ENCODE results near the gene HMCN2. TPM values are rescaled to one million over a fixed set of nuclear protein-coding genes. Genes with fewer than 3 reads are reported as not detected.
A peak's percentile ranks its signal among the peaks of the same experiment; 100 is the strongest.

Gene HMCN2
- total RNA-seq, 4 donors from 2014 or later: 9.6 to 21.1 (median 15.5) TPM

GRCh38 chr9:130259044-130259443, 6.5 kb upstream of the HMCN2 start:
- no peaks in the 10 kb centered on the region for H3K36me3 ChIP-seq

DNA sequence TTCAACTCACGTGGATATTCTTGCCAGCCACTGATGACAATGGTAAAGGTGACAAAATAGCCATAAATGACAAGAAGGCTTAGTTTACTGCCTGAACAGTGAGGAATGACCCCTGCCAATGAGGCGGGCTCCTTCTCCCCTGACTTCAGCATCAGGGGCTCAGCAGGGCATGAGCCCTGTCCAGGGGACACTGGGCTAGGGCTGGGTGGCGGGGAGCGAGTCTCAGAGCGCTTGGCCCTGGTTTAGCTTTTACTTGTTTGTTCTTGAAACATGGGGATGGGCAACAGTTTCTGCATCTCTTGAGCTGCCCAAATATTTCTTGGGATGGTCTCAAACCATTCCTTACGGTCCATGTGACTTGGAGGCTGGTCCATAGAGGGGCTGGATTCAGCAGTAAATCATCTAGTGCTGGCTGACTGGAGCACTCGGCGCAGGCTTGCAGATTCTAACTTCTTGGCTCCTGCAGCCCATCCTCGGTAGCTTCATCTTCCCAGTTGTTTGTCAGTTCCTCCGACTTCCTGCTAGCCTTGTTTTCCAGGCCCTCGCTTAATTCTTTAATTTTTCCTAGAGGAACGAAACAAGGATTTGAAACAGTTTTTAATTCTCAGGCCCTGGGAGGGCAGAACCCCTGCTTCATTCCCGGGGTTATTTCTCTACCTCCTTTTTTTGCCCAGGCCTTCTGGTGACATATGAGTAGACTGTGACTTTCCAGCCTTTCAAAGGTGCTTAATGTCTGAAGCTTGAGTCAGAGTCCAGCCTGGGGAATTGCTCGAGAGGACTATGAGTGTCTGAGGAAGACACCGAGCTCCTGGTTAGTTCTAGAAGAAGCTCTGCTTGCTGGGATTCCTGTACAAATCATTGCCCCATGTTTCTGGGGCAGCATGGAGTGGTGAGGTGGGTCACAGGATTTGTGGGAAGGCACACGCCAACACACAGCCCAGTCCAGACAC, 4.5 kb upstream of the HMCN2 start:
- Histone ChIP-seq H3K27ac (peak overlapping the region; percentile 11 to 76 (median 72)), H3K27me3 (peaks cover 8% of the 10 kb centered on the region), H3K4me1 (peaks cover 0 to 43% (median 22%) of the 10 kb centered on the region in 3 donors), H3K36me3 (no peaks in the 10 kb centered on the region), H3K9me3 (no peaks in the 10 kb centered on the region), H3K4me3 (no peak overlapping the region)
- 37 to 50% methylated on average over 8 to 13 of the region's 16 CpGs for WGBS, 2 donors (ENCODE audit: low coverage in 1 of 2)
- ATAC-seq: peak; percentile 75
- TF ChIP-seq EP300 (IDR thresholded peaks at IDR 0.05) (no peak), POLR2A (IDR thresholded peaks at IDR 0.05) (no peak), POLR2AphosphoS5 (IDR thresholded peaks at IDR 0.05) (no peak)
- TF ChIP-seq, protein P1, sequence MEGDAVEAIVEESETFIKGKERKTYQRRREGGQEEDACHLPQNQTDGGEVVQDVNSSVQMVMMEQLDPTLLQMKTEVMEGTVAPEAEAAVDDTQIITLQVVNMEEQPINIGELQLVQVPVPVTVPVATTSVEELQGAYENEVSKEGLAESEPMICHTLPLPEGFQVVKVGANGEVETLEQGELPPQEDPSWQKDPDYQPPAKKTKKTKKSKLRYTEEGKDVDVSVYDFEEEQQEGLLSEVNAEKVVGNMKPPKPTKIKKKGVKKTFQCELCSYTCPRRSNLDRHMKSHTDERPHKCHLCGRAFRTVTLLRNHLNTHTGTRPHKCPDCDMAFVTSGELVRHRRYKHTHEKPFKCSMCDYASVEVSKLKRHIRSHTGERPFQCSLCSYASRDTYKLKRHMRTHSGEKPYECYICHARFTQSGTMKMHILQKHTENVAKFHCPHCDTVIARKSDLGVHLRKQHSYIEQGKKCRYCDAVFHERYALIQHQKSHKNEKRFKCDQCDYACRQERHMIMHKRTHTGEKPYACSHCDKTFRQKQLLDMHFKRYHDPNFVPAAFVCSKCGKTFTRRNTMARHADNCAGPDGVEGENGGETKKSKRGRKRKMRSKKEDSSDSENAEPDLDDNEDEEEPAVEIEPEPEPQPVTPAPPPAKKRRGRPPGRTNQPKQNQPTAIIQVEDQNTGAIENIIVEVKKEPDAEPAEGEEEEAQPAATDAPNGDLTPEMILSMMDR (IDR thresholded peaks at IDR 0.05): no peak

More at GRCh38 chr9:130259044-130259443, 6.5 kb upstream of the HMCN2 start:
- Histone ChIP-seq H3K27ac (no peak overlapping the region), H3K9me3 (no peaks in the 10 kb centered on the region), H3K4me3 (no peak overlapping the region), H3K27me3 (no peaks in the 10 kb centered on the region), H3K4me1 (peaks cover 0 to 23% (median 11%) of the 10 kb centered on the region in 3 donors)
- ATAC-seq: no peak
- TF ChIP-seq POLR2AphosphoS5 (IDR thresholded peaks at IDR 0.05): no peak
- TF ChIP-seq POLR2A (IDR thresholded peaks at IDR 0.05): no peak
- TF ChIP-seq, protein P1 (IDR thresholded peaks at IDR 0.05): no peak
- no peak for TF ChIP-seq EP300 (IDR thresholded peaks at IDR 0.05)
- 90% methylated on average over 3 to 4 of the region's 4 CpGs for WGBS, 2 donors (ENCODE audit: low coverage in 1 of 2)

DNA sequence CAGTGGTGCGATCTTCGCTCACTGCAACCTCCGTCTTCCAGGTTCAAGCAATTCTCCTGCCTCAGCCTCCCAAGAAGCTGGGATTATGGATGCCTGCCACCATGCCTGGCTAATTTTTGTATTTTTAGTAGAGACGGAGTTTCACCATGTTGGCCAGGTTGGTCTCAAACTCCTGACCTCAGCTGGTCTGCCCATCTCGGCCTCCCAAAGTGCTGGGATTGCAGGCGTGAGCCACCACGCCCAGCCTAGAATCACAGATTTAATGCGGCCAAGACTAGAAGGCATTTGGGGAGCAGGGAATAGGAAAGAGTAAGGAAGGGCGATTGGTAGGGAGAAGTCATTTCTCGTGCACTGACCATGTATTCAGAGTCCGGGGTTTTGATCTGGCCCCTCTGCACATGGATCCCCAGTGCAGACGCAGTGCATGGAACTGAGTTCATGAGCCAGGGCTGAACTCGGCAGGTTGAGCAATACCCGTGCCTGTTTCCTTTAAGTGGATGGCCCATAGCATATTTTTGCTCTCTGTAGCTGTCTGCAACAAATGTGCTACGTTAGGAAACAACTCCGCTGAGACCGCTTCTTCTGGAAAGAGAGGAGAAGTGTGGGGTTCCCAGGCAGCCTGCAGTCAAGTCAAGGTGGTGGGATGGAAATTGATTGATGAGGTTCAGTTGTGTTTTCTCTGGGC, 3.4 kb upstream of the HMCN2 start:
- no peaks in the 10 kb centered on the region for H3K9me3 ChIP-seq
- H3K36me3 ChIP-seq: no peaks in the 10 kb centered on the region
- no peak for ATAC-seq
- no peak overlapping the region for H3K4me3 ChIP-seq
- H3K27ac ChIP-seq: peak overlapping the region in 2 of 4 donors; percentile 74 to 76
- TF ChIP-seq, protein P1 (IDR thresholded peaks at IDR 0.05): no peak
- no peak for TF ChIP-seq EP300 (IDR thresholded peaks at IDR 0.05)
- TF ChIP-seq POLR2AphosphoS5 (IDR thresholded peaks at IDR 0.05): no peak
- no peak for TF ChIP-seq POLR2A (IDR thresholded peaks at IDR 0.05)
- H3K4me1 ChIP-seq: peaks cover 0 to 55% (median 25%) of the 10 kb centered on the region in 3 donors
- 86% methylated on average over 12 of the region's 17 CpGs; no CpG with 5 or more reads in 1 of the 2 donors for WGBS, 2 donors (ENCODE audit: low coverage in 1 of 2)
- peaks cover 8% of the 10 kb centered on the region for H3K27me3 ChIP-seq

- TF ChIP-seq POLR2A (IDR thresholded peaks at IDR 0.05) (no peak), POLR2AphosphoS5 (IDR thresholded peaks at IDR 0.05) (no peak), EP300 (IDR thresholded peaks at IDR 0.05) (no peak)
- TF ChIP-seq, protein P1 (IDR thresholded peaks at IDR 0.05): no peak
- peaks cover 8% of the 10 kb centered on the region for H3K27me3 ChIP-seq
- H3K4me3 ChIP-seq: no peak overlapping the region
- peak overlapping the region in 1 of 4 donors; percentile 76 for H3K27ac ChIP-seq
- peaks cover 0 to 60% (median 25%) of the 10 kb centered on the region in 3 donors for H3K4me1 ChIP-seq
- 80% methylated on average over 1 of the region's 7 CpGs; no CpG with 5 or more reads in 1 of the 2 donors for WGBS, 2 donors (ENCODE audit: low coverage in 1 of 2)
- H3K9me3 ChIP-seq: no peaks in the 10 kb centered on the region
- ATAC-seq: no peak
- H3K36me3 ChIP-seq: no peaks in the 10 kb centered on the region
Measured at GRCh38 chr9:130262771-130263170, 2.8 kb upstream of the HMCN2 start.
